Choroid plexus epithelial cell (primary cell): ENCODE measurements around the gene MGA.
A peak's percentile ranks its signal among the peaks of the same experiment; 100 is the strongest.

Experiments used
- DNase-seq: peaks from one replicate; pipeline ENCODE4 v3.0.0-alpha.2; 2010; ENCODE audit warnings: low read depth
- H3K4me3 ChIP-seq: 2 replicates; pipeline ENCODE4 v1.5.1; 2011; ENCODE audit warnings: low read depth, mild to moderate bottlenecking, control low read depth, low read length, moderate library complexity
- CTCF ChIP-seq: conservative IDR thresholded peaks from 2 replicates; pipeline ENCODE4 v1.5.1; 2011; ENCODE audit warnings: low read depth, mild to moderate bottlenecking, control low read depth, inconsistent platforms, low read length, moderate library complexity

Gene MGA

GRCh38 chr15:41789662-41790061 lies 129.5 kb downstream of the MGA start:
- no peak for DNase-seq
- no peak for TF ChIP-seq CTCF
- H3K4me3 ChIP-seq: no peak overlapping the region

GRCh38 chr15:41790169-41790568 lies 130.0 kb downstream of the MGA start:
- TF ChIP-seq CTCF: no peak
- no peak for DNase-seq
- H3K4me3 ChIP-seq: no peak overlapping the region

GRCh38 chr15:41790756-41791546 lies 130.7 kb downstream of the MGA start:
- DNase-seq: peak; percentile 82
- no peak overlapping the region for H3K4me3 ChIP-seq
- no peak for TF ChIP-seq CTCF

GRCh38 chr15:41791547-41791937 lies 131.3 kb downstream of the MGA start:
- no peak overlapping the region for H3K4me3 ChIP-seq
- DNase-seq: no peak
- TF ChIP-seq CTCF: no peak

GRCh38 chr15:41792000-41792637 lies 131.9 kb downstream of the MGA start:
- no peak overlapping the region for H3K4me3 ChIP-seq
- DNase-seq: no peak
- TF ChIP-seq CTCF: no peak

- DNase-seq: no peak
- no peak overlapping the region for H3K4me3 ChIP-seq
- no peak for TF ChIP-seq CTCF
These were observed 133.9 kb downstream of the MGA start for GRCh38 chr15:41794081-41794480.
